NCI-H1417 (cell line): ENCODE measurements around the gene TMPRSS9.
"Not testable (repeated sequence)": the region's sequence is repeated elsewhere in the genome, so short reads cannot be mapped to it uniquely, and the experiment has no call there.

Experiments
- DNase-seq, 3 experiments: peaks; one replicate each; lab custom pipeline; 2025; lab: John Stamatoyannopoulos, UW

TMPRSS9 gene

GRCh38 chr19:2394054-2394441 lies 34.0 kb downstream of the TMPRSS9 start:
- DNase-seq, result no peak

GRCh38 chr19:2394442-2395292 lies 34.6 kb downstream of the TMPRSS9 start:
- no peak for DNase-seq

- not testable (repeated sequence) for DNase-seq
Measured at GRCh38 chr19:2395293-2395829, 35.3 kb downstream of the TMPRSS9 start.

- not testable (repeated sequence) for DNase-seq
Measured at GRCh38 chr19:2397173-2397572, 37.1 kb downstream of the TMPRSS9 start.

- DNase-seq, result no peak
Measured at GRCh38 chr19:2398735-2399305, 38.8 kb downstream of the TMPRSS9 start.

- no peak for DNase-seq
Measured at GRCh38 chr19:2399582-2399981, 39.5 kb downstream of the TMPRSS9 start.

- DNase-seq, result no peak
Measured at GRCh38 chr19:2408247-2408646, 48.2 kb downstream of the TMPRSS9 start.

GRCh38 chr19:2409352-2409912 lies 49.4 kb downstream of the TMPRSS9 start:
- DNase-seq, result no peak

GRCh38 chr19:2410023-2410422 lies 50.0 kb downstream of the TMPRSS9 start:
- no peak for DNase-seq

- no peak for DNase-seq
Measured at GRCh38 chr19:2411709-2412108, 51.6 kb downstream of the TMPRSS9 start.

- no peak for DNase-seq
Measured at GRCh38 chr19:2412449-2412848, 52.4 kb downstream of the TMPRSS9 start.

- DNase-seq, result no peak
Measured at GRCh38 chr19:2413159-2413558, 53.1 kb downstream of the TMPRSS9 start.

GRCh38 chr19:2413629-2414028 lies 53.6 kb downstream of the TMPRSS9 start:
- DNase-seq, result no peak

- DNase-seq, result no peak
Measured at GRCh38 chr19:2415281-2415972, 55.4 kb downstream of the TMPRSS9 start.

GRCh38 chr19:2415973-2416319 lies 55.9 kb downstream of the TMPRSS9 start:
- no peak for DNase-seq

GRCh38 chr19:2416321-2417097 lies 56.4 kb downstream of the TMPRSS9 start:
- no peak for DNase-seq

- not testable (repeated sequence) for DNase-seq
Measured at GRCh38 chr19:2417436-2417835, 57.4 kb downstream of the TMPRSS9 start.

GRCh38 chr19:2417881-2418406 lies 57.9 kb downstream of the TMPRSS9 start:
- DNase-seq, result no peak

- DNase-seq, result no peak
Measured at GRCh38 chr19:2419754-2420153, 59.7 kb downstream of the TMPRSS9 start.

- DNase-seq, result no peak
Measured at GRCh38 chr19:2420490-2420889, 60.4 kb downstream of the TMPRSS9 start.

- no peak for DNase-seq
Measured at GRCh38 chr19:2421581-2422306, 61.7 kb downstream of the TMPRSS9 start.
